SU-DHL-6 (cell line): Measurements from ENCODE around the gene RBFOX1.

Experiments used
- CTCF ChIP-seq: fragments of 200-600 bp; sonication (generic); IDR thresholded peaks from one replicate; pipeline ENCODE4 v1.5.1; 2017; ENCODE audit warnings: antibody characterized with exemption, mild to moderate bottlenecking, low read length, moderate library complexity; ENCODE audit not compliant: insufficient read depth, poor library complexity, severe bottlenecking
- EZH2phosphoT487 ChIP-seq: fragments of 200-600 bp; sonication (generic), shearing (Covaris generic); conservative IDR thresholded peaks from 2 replicates; pipeline ENCODE4 v1.6.1; 2018; ENCODE audit warnings: mild to moderate bottlenecking, antibody characterized with exemption, low read length, moderate library complexity, mixed read lengths

- TF ChIP-seq CTCF (no peak), EZH2phosphoT487 (no peak)
These were observed 2.3 kb downstream of the RBFOX1 start for GRCh38 chr16:7334801-7335560.
